SK-N-SH (cell line): ENCODE results near the gene AFAP1.

Source experiments
- EZH2phosphoT487 ChIP-seq: fragments of 200-600 bp; sonication (generic); IDR thresholded peaks from 2 replicates; pipeline ENCODE4 v1.6.1; 2017; ENCODE audit warnings: low read depth, mixed run types, mild to moderate bottlenecking, antibody characterized with exemption, moderate library complexity, borderline replicate concordance
- YY1 ChIP-seq: IDR thresholded peaks from 2 replicates; pipeline ENCODE4 v1.4.0; 2012; ENCODE audit warnings: low read depth, mild to moderate bottlenecking
- TF ChIP-seq, protein P1 (sequence below): fragments of 150-350 bp; IDR thresholded peaks from 2 replicates; pipeline ENCODE4 v1.6.1; 2016; ENCODE audit warnings: mild to moderate bottlenecking, low read depth, low read length
- TF ChIP-seq, protein P2 (sequence below): fragments of 200-600 bp; sonication (generic); IDR thresholded peaks from 2 replicates; pipeline ENCODE4 v1.6.1; 2017; ENCODE audit warnings: antibody characterized with exemption, mild to moderate bottlenecking, moderate library complexity

DNA sequence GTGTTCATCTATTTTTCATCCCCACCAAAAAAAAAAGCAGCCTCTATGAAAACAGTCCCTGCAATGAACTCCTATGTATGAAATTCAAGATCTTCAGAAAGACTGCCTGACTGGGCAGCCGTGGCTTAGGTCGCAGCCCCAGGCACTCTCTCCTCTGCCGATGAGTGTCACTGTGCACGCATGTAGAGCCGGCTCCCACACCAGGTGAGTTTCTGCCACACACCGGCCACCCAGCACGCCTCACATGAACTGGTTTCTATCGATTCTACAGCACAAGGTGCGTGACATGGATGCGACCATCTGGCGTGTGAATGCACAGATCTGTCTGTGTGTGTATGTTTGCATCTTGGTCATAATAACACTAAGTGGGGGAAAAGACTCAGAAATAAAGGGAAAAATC, 140.4 kb downstream of the AFAP1 start:
- TF ChIP-seq, protein P1, sequence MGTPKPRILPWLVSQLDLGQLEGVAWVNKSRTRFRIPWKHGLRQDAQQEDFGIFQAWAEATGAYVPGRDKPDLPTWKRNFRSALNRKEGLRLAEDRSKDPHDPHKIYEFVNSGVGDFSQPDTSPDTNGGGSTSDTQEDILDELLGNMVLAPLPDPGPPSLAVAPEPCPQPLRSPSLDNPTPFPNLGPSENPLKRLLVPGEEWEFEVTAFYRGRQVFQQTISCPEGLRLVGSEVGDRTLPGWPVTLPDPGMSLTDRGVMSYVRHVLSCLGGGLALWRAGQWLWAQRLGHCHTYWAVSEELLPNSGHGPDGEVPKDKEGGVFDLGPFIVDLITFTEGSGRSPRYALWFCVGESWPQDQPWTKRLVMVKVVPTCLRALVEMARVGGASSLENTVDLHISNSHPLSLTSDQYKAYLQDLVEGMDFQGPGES, result no peak
- TF ChIP-seq, protein P2, sequence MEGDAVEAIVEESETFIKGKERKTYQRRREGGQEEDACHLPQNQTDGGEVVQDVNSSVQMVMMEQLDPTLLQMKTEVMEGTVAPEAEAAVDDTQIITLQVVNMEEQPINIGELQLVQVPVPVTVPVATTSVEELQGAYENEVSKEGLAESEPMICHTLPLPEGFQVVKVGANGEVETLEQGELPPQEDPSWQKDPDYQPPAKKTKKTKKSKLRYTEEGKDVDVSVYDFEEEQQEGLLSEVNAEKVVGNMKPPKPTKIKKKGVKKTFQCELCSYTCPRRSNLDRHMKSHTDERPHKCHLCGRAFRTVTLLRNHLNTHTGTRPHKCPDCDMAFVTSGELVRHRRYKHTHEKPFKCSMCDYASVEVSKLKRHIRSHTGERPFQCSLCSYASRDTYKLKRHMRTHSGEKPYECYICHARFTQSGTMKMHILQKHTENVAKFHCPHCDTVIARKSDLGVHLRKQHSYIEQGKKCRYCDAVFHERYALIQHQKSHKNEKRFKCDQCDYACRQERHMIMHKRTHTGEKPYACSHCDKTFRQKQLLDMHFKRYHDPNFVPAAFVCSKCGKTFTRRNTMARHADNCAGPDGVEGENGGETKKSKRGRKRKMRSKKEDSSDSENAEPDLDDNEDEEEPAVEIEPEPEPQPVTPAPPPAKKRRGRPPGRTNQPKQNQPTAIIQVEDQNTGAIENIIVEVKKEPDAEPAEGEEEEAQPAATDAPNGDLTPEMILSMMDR, result no peak
- TF ChIP-seq YY1, result no peak
- TF ChIP-seq EZH2phosphoT487, result no peak
